NT2/D1 (cell line): ENCODE data around the gene TSPEAR.

Experiments used
- DNase-seq: peaks from one replicate; pipeline ENCODE4 v3.0.0-alpha.2; 2011; ENCODE audit warnings: low read depth, low spot score
- H3K27me3 ChIP-seq: 2 replicates; pipeline ENCODE4 v1.6.0; 2011; ENCODE audit warnings: mild to moderate bottlenecking; ENCODE audit not compliant: insufficient read length, insufficient read depth
- H3K36me3 ChIP-seq: 2 replicates; pipeline ENCODE4 v1.6.1; 2011; ENCODE audit warnings: mild to moderate bottlenecking, low read length, mixed read lengths; ENCODE audit not compliant: insufficient read depth, insufficient read length
- H3K4me1 ChIP-seq: 2 replicates; pipeline ENCODE4 v1.5.1; 2011; ENCODE audit not compliant: insufficient read depth, insufficient read length
- H3K4me3 ChIP-seq: 2 replicates; pipeline ENCODE4 v1.5.1; 2011; ENCODE audit warnings: low read depth; ENCODE audit not compliant: insufficient read length
- H3K9ac ChIP-seq: 2 replicates; pipeline ENCODE4 v1.6.0; 2011; ENCODE audit warnings: low read depth; ENCODE audit not compliant: insufficient read length
- H3K9me3 ChIP-seq: 2 replicates; pipeline ENCODE4 v1.5.1; 2011; ENCODE audit warnings: mild to moderate bottlenecking, low read length; ENCODE audit not compliant: insufficient read depth
- SUZ12 ChIP-seq: IDR thresholded peaks from 2 replicates; pipeline ENCODE4 v1.6.1; 2011; ENCODE audit not compliant: insufficient read length, insufficient read depth; ENCODE audit errors: extremely low read depth
- YY1 ChIP-seq: IDR thresholded peaks from 2 replicates; pipeline ENCODE4 v1.6.1; 2011; ENCODE audit not compliant: insufficient read length, insufficient read depth
- ZNF274 ChIP-seq: IDR thresholded peaks from 2 replicates; pipeline ENCODE4 v1.6.1; 2011; ENCODE audit warnings: mild to moderate bottlenecking, low read depth, low read length

Gene TSPEAR

DNA sequence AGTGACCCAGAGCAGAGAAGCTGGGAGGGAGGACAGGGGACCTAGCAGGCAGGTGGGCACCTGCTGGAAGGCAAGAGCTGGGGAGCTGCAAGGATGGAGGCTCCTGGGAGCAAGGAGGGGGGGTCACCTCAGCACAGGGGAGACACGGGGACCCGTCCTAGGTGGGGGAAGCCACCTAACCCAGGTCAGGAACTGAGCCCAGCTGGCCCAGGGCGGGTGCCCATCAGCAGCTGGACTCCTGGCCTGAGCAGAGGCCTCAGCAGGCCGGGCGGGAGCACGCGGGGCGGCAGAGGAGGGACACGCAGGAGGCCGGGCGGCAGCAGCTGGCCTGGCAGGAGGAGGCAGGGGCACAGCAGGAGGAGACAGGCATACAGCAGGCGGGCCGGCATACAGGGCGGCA is 172.3 kb downstream of the TSPEAR start:
- Histone ChIP-seq H3K9ac (no peak overlapping the region), H3K9me3 (peaks cover 22% of the 10 kb centered on the region), H3K36me3 (no peaks in the 10 kb centered on the region), H3K4me3 (no peak overlapping the region), H3K4me1 (peaks cover 7% of the 10 kb centered on the region), H3K27me3 (no peaks in the 10 kb centered on the region)
- TF ChIP-seq ZNF274 (no peak), SUZ12 (no peak)
- no peak for DNase-seq

- peaks cover 15% of the 10 kb centered on the region for H3K9me3 ChIP-seq
- TF ChIP-seq YY1 (no peak), SUZ12 (no peak), ZNF274 (no peak)
- no peak overlapping the region for H3K9ac ChIP-seq
- no peak overlapping the region for H3K4me3 ChIP-seq
- no peaks in the 10 kb centered on the region for H3K36me3 ChIP-seq
- no peaks in the 10 kb centered on the region for H3K27me3 ChIP-seq
- peaks cover 7% of the 10 kb centered on the region for H3K4me1 ChIP-seq
- no peak for DNase-seq
Observed at GRCh38 chr21:44537930-44538911, 173.2 kb downstream of the TSPEAR start.

DNA sequence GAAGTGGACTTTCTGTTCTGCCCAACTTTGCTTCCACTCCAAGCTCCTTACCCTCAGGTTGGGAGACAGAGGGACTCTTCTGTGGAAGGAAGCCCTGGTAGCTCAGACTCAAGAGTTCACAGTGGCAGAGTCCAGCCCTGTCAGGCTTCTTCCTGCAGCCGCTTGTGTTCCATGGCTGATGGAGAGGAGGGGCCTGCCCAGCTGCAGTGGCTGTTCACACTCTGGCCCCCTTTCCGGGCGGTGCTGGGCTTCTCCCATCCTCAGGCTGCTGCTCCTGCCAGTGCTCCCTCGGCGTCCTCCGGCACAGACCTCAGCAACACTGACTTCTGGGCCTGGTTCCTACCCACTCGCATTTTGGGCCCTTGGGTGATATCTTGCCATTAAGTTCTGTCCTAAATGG is 175.4 kb downstream of the TSPEAR start:
- TF ChIP-seq SUZ12 (no peak), ZNF274 (no peak), YY1 (no peak)
- no peak for DNase-seq
- H3K9ac ChIP-seq: no peak overlapping the region
- no peaks in the 10 kb centered on the region for H3K27me3 ChIP-seq
- no peak overlapping the region for H3K4me3 ChIP-seq
- no peaks in the 10 kb centered on the region for H3K9me3 ChIP-seq
- H3K36me3 ChIP-seq: no peaks in the 10 kb centered on the region
- peaks cover 7% of the 10 kb centered on the region for H3K4me1 ChIP-seq

DNA sequence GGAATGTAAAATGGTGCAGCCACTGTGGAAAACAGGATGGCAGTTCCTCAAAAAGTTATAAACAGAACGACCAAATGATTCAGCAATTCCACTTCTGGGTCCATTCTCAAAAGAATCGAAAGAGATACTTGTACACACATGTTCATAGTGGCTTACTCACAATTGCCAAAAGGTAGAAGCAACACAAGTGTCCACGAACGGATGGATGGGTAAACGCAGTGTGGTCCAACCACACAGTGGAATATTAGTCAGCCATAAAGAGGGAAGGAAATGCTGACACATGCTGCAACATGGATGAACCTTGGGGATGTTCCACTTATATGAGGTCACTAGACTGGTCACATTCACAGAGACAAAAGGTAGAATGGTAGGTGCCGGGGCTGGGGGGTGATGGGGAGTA is 176.7 kb downstream of the TSPEAR start:
- Histone ChIP-seq H3K4me1 (no peaks in the 10 kb centered on the region), H3K27me3 (no peaks in the 10 kb centered on the region), H3K36me3 (no peaks in the 10 kb centered on the region), H3K9ac (no peak overlapping the region), H3K9me3 (no peaks in the 10 kb centered on the region), H3K4me3 (no peak overlapping the region)
- TF ChIP-seq SUZ12: no peak
- no peak for TF ChIP-seq ZNF274
- no peak for TF ChIP-seq YY1
- DNase-seq: no peak

GRCh38 chr21:44533891-44534627 is 177.3 kb downstream of the TSPEAR start:
- Histone ChIP-seq H3K9me3 (no peaks in the 10 kb centered on the region), H3K27me3 (no peaks in the 10 kb centered on the region), H3K4me1 (no peaks in the 10 kb centered on the region), H3K36me3 (no peaks in the 10 kb centered on the region), H3K9ac (no peak overlapping the region), H3K4me3 (no peak overlapping the region)
- TF ChIP-seq SUZ12 (no peak), ZNF274 (no peak), YY1 (no peak)
- no peak for DNase-seq

DNA sequence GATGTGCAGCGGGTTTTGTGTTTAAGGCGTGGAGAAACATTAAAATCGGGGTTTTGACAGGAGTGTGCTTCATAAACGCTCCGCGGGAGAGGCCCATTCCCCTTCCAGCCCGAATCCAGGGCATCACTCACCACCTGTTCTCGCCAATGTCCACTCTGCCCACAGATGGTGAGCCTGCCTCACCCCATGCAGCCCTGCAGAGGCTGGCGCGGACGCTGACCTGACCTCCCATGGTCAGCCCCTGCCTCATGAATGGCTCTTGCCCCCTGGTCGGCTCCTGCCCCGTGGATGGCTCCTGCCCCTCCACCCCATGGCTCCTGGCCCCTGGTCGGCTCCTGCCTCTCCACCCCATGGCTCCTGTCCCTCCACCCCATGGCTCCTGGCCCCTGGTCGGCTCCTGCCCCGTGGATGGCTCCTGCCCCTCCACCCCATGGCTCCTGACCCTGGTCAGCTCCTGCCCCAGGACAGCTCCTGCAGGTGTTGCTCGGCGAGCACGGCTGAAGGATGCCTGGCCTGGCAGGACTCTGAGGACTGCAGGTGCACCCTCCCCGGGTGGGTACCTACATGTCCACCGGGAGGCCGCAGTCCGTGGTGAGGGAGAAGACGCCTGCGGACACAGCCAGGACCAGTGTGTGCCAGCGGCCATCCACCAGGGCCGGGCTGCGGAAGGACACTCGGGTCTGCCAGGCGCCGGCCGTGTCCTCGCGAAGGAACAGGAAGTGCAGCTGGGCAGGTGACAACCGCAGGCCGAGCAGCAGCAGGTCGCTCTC is 178.1 kb downstream of the TSPEAR start:
- Histone ChIP-seq H3K9ac (no peak overlapping the region), H3K27me3 (no peaks in the 10 kb centered on the region), H3K36me3 (no peaks in the 10 kb centered on the region), H3K4me3 (no peak overlapping the region), H3K4me1 (no peaks in the 10 kb centered on the region), H3K9me3 (no peaks in the 10 kb centered on the region)
- no peak for TF ChIP-seq SUZ12
- DNase-seq: no peak
